ENCODE data around the gene ABCC9.
"Not testable (repeated sequence)": the region's sequence is repeated elsewhere in the genome, so short reads cannot be mapped to it uniquely, and the experiment has no call there.

ABCC9 gene

GRCh38 chr12:21938879-21939278 lies 2.3 kb downstream of the ABCC9 start:
- no peak for DNase-seq (ENCODE audit: low spot score)
- no peak for TF ChIP-seq CTCF (IDR thresholded peaks at IDR 0.05; ENCODE audit: extremely low read depth, missing control alignments)

GRCh38 chr12:21934173-21934572 lies 7.1 kb downstream of the ABCC9 start:
- no peak for DNase-seq (ENCODE audit: low spot score)
- no peak for TF ChIP-seq CTCF (IDR thresholded peaks at IDR 0.05; ENCODE audit: extremely low read depth, missing control alignments)

GRCh38 chr12:21933656-21934055 lies 7.6 kb downstream of the ABCC9 start:
- DNase-seq (ENCODE audit: low spot score): no peak

DNA sequence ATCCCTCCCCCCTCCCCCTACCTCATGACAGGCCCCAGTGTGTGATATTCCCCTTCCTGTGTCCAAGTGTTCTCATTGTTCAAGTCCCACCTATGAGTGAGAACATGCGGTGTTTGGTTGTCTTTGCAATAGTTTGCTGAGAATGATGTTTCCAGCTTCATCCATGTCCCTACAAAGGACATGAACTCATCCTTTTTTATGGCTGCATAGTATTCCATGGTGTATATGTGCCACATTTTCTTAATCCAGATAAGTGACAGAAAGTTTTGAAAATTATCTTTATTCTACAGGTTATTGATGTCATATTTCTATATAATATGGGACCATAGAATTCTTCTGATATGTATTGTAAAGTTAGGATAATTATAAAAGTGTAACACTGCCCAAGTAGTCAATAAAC lies 11.3 kb downstream of the ABCC9 start:
- not testable (repeated sequence) for DNase-seq (ENCODE audit: low spot score)

More at GRCh38 chr12:21933656-21934055, 7.6 kb downstream of the ABCC9 start:
- TF ChIP-seq CTCF (IDR thresholded peaks at IDR 0.05; ENCODE audit: extremely low read depth, missing control alignments): no peak

DNA sequence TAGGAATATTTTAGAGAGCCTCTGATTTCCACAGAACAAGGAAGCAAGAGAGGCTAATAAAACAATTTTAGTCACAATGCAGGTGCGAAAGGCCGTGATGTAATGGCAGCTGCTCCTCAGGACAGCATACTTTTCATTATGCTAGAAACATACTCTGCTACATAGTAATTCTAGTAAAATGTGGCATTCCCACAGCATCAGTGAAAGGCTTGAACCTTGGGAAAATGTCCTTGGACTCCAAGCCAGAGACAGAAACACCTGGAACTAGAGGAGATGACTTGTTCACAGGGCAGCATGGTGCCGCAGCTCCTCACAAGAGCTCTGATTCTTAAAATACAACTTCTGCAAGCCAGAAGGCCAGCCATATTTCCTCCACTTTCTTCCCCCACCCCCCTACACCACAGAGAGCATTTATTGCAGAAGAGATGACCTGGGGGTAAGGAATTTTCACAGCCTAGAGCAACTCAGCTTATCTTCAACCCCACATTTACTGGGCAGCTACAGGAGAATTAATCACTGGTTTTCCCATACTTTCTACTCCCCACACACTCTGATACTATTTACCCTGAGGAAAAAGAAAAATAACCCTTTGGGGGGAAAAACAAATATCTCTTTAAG lies 15.8 kb downstream of the ABCC9 start:
- no peak for TF ChIP-seq CTCF (IDR thresholded peaks at IDR 0.05; ENCODE audit: extremely low read depth, missing control alignments)
- no peak for DNase-seq (ENCODE audit: low spot score)

DNA sequence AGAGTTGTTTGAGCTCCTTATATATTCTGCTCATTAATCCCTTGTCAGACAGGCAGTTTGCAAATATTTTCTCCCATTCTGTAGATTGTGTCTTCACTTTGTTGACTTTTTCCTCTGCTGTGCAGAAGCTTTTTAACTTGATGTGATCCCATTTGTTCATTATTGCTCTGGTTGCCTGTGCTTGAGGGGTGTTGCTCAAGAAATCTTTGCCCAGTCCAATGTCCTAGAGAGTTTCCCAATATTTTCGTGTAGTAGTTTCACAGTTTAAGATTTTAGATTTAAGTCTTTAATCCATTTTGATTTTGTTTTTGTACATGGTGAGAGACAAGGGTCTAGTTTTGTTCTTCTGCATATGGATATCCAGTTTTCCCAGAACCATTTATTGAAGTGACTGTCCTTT lies 19.8 kb downstream of the ABCC9 start:
- TF ChIP-seq CTCF (IDR thresholded peaks at IDR 0.05; ENCODE audit: extremely low read depth, missing control alignments): no peak
- no peak for DNase-seq (ENCODE audit: low spot score)

DNA sequence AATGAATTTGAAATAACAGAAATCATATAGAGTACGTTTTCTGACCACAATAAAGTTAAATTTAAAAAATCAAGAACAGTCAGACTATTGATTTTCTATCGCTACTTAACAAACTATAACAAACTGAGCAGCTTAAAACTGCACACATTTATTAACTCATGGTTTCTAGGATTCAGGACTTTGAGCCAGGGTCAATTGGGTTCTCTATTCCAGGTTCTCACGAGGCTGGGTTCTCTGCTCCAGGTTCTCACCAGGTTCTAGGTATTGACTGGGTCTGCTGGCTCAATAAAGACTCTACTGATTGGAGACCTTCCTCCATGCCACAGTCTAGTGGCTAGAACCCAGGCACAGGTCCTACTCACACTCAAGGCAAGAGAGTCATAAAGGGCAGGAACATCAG lies 22.8 kb downstream of the ABCC9 start:
- DNase-seq (ENCODE audit: low spot score): no peak
- TF ChIP-seq CTCF (IDR thresholded peaks at IDR 0.05; ENCODE audit: extremely low read depth, missing control alignments): no peak

DNA sequence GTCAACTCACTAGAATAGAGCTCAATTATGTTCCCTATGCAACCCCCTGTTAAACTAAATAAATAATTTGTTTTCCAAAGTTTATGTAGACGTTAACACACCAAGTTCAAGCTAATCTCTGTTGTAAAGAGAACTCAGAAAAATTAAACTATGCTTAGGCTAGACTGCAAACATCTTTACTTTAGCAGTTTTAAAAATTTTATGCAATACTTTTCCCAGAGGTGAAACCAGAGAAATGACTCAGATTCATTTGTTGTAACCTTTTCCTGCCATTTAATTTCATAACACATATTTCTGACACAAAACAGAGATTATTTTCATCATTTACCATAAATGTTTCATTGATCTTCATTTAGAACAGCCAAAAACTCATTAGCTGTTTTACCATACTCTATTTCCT lies 27.4 kb downstream of the ABCC9 start:
- no peak for TF ChIP-seq CTCF (IDR thresholded peaks at IDR 0.05; ENCODE audit: extremely low read depth, missing control alignments)
- no peak for DNase-seq (ENCODE audit: low spot score)
